PFSK-1 (cell line): ENCODE measurements around the gene ZNF268.

ENCODE experiments used
- FOXP2 ChIP-seq: optimal IDR thresholded peaks from 2 replicates; pipeline ENCODE3; 2011; ENCODE audit warnings: borderline replicate concordance, control low read depth, inconsistent platforms; ENCODE audit not compliant: insufficient read depth; ENCODE audit errors: extremely low read length, extremely low read depth
- POLR2AphosphoS5 ChIP-seq: IDR thresholded peaks from 2 replicates; pipeline ENCODE4 v1.6.1; 2012; ENCODE audit warnings: low read depth, mild to moderate bottlenecking, control low read depth, low read length, moderate library complexity
- REST ChIP-seq, 2 experiments: IDR thresholded peaks; 2 replicates each; pipeline versions ENCODE4 v1.6.1 to v1.8.0; 2011 to 2012; ENCODE audit warnings: low read depth in 2 of 2, low read length in 2 of 2, control low read depth in 1 of 2, inconsistent platforms in 1 of 2, mild to moderate bottlenecking in 1 of 2, moderate library complexity in 1 of 2; ENCODE audit not compliant: insufficient read depth in 1 of 2
- SIN3A ChIP-seq: IDR thresholded peaks from 2 replicates; pipeline ENCODE4 v1.6.1; 2012; ENCODE audit warnings: mild to moderate bottlenecking, low read length, moderate library complexity, borderline replicate concordance; ENCODE audit not compliant: insufficient read depth
- TAF1 ChIP-seq: IDR thresholded peaks from 2 replicates; pipeline ENCODE4 v1.6.1; 2012; ENCODE audit warnings: low read length, control low read depth, borderline replicate concordance; ENCODE audit not compliant: insufficient read depth

GRCh38 chr12:133192847-133193246, 11.6 kb downstream of the ZNF268 start:
- no peak for TF ChIP-seq REST (IDR thresholded peaks at IDR 0.05; ENCODE audit: insufficient read depth in 1 of 2, low read depth in 2 of 2, low read length in 2 of 2)
- no peak for TF ChIP-seq POLR2AphosphoS5
- no peak for TF ChIP-seq SIN3A
- TF ChIP-seq FOXP2, result no peak
- no peak for TF ChIP-seq TAF1
